GM18505 (cell line): ENCODE data around the gene MXI1.
"Not testable (repeated sequence)": the region's sequence is repeated elsewhere in the genome, so short reads cannot be mapped to it uniquely, and the experiment has no call there.

Source experiments
- ATAC-seq: cut with Tn5 transposase; IDR thresholded peaks from one replicate; pipeline ENCODE4 v1.9.1; 2021; ENCODE audit not compliant: unreplicated experiment
- POLR2A ChIP-seq: IDR thresholded peaks from 4 replicates; pipeline ENCODE4 v1.6.1; 2011; ENCODE audit warnings: borderline replicate concordance; ENCODE audit not compliant: insufficient read depth, insufficient read length; ENCODE audit errors: extremely low read depth

Gene MXI1

DNA sequence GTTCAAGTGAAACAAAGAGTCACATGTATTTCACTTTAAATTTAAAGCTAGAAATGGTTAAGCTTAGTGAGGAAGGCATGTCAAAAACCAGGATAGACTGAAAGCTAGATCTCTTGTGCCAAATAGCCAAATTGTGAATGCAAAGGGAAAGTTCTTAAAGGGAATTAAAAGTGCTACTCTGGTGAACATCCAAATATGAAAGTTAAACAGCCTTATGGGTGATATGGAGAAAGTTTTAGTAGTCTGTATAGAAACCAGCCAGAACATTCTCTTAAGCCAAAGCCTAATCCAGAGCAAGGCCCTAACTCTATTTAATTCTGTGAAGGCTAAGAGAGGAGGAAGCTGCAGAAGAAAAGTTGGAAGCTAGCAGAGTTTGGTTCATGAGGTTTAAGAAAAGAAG lies 47.1 kb downstream of the MXI1 start:
- TF ChIP-seq POLR2A = no peak
- ATAC-seq = no peak

DNA sequence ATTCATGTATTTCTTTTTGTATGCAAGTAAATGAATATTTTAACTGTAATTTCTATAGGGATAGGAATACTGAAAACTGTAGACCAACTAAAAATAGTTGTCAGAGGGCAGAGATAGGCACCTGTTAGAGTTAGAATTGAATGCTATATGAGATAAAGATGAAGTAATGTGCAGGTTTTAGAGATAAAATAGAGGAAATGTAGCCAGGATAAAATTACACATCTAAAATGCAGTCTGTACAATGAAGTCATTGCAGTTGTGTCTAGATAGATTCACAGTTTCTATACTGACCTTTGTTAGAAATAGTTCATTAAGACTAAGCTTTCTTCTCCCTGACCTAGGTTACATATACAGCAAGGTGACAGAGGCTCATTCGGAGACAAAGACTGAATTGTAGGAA lies 51.1 kb downstream of the MXI1 start:
- no peak for ATAC-seq
- no peak for TF ChIP-seq POLR2A

DNA sequence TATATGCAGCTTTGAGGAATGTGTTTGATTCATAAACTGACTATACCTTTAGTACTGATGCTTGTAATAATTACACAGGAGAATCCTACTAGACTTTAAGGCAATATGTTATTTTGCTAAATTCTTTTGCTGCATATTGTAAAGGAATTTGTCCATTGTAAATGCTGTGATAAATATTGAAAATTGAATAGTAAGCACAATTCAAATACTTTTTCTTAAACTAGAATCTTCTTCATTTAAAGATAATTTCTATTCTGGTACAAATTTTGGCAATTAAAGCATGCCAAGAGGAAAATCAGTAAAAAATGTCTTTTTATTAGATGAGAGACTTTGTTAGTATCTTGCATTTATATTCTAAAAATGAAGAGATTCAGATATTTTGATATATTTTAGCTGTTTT lies 51.9 kb downstream of the MXI1 start:
- no peak for ATAC-seq

DNA sequence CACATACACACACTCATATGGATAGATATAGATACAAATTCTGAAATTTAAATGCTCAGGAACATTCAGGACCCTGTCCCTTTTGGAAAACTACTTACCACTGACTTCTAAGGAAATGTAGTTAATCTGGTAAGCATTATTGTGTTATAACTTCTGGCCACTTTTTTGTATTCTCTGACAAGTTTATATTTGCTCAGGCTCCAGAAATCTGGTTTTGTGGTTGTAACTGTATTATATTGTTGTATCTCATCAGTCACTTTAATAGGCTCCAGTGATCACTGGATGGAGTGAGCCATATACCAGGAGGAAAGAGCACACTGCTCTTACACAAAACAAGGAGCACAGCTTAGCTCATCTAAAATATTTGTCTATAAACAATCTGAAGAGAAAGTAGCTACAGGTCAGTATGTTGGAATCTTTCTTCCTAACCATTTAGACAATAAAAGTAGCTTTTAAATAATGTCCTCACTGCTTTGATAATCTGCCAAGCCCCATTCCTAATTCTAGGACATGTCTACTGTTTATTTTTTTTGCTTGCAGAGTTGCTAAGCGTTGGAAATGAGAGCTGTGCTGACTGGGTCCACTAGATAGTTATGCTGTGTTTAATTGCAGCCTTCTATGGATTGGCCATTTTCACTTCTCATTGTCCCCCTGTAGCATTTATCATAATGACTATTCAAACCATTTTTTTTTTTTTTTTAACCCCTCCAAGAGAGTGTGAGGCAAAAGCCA lies 53.5 kb downstream of the MXI1 start:
- no peak for TF ChIP-seq POLR2A
- no peak for ATAC-seq

More for the DNA sequence above, 51.9 kb downstream of the MXI1 start:
- no peak for TF ChIP-seq POLR2A

DNA sequence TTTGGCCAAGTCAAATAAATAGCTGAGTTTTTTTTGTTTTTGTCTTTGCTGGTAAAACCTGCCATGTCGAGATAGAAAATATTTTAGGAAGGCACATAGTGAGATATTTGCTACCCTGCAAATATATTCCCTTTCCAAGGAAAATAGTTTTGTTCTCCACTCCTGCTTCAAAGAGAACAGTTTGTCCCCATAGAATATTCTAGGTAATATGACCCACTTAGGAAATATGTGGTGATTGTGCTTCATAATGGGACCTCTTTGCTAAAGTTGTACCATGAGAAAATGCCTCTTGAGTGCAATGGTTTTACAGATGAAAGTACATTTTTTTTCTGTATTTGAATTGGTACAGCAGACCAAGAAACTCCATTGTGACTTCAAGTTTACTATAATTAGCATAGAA lies 55.8 kb downstream of the MXI1 start:
- TF ChIP-seq POLR2A = no peak
- ATAC-seq = no peak

DNA sequence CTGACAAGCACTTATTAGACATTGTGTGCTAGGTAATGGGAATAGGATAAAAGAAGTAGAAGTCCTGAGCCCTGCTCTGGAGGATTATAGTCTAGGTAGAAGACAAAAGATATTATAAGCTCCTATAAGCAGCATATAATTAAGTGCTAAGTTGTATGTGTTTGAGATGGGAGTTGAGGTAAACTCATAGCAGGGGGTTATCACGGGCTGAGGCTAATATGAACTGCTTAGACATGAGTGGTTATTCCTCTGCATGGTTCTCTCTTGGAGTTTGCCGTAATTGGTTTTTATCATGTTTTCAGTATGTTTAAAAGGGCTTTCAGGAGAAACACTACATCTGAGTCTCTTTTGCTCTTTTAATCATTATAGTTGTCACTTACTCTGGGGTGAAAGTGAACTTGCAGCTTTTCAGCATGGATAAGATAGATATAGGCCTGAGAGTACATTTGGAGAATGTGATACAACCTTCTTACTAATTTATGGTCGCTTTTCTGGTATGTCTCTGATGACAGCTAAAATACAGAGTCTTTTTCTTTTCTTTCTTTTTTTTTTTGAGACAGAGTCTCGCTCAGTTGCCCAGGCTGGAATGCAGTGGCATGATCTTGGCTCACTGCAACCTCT lies 58.3 kb downstream of the MXI1 start:
- no peak for TF ChIP-seq POLR2A
- ATAC-seq = no peak

DNA sequence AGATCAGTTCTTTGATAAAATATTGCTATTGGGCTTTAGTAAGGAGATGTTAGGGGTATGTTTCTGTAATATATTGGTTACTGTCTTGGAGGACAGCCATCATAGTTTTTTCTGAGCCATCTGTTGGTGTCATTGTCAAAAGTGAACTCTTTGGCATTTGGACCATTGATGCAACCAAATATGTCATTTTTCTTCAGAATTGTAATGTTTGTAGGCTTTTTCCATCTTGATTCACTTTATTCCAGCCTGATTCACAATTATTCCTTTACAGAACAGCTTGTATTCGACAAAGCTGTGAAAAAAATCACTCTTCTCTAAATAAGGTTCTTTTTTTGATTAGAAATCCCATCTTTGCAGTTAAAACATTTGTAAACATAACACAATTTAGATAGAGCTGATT lies 59.9 kb downstream of the MXI1 start:
- no peak for ATAC-seq
- no peak for TF ChIP-seq POLR2A

DNA sequence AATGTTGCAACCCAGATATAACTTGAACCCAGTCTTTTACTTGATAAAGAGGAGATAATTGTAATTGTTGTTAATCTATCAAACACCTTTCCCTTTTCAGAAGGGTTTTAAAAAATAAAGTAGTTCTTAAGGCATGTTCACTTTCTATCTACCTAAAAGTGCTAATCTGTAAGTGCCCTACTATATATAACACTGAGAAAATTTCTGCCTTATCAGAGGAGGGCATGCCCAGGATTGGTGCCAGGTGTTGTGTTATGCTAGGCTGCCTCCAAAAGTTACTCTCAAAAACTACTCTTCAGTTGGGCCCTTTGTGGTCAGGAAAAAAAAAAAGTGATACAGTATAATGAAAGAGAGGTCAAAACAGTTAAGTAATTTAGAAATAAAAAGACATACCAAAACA lies 61.0 kb downstream of the MXI1 start:
- no peak for TF ChIP-seq POLR2A
- ATAC-seq = peak; percentile 63

DNA sequence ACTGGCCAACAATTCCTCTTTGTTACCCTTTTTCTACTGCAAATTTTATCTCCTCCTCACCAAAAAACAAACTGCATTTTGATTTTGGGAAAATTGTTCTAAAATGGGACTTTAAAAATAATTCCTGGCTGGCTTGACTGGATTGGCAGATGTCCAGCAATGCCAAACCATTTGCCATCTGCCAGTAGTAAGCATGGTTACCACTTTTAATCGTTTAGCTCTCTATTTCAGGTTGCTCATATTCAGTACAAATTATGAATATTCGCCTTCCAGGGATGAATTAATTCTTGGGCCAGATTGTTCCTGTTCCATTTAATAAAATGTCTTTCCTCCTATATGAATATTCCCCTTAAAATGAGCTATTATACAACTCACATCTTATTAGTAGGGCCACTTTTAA lies 61.6 kb downstream of the MXI1 start:
- no peak for ATAC-seq
- no peak for TF ChIP-seq POLR2A

DNA sequence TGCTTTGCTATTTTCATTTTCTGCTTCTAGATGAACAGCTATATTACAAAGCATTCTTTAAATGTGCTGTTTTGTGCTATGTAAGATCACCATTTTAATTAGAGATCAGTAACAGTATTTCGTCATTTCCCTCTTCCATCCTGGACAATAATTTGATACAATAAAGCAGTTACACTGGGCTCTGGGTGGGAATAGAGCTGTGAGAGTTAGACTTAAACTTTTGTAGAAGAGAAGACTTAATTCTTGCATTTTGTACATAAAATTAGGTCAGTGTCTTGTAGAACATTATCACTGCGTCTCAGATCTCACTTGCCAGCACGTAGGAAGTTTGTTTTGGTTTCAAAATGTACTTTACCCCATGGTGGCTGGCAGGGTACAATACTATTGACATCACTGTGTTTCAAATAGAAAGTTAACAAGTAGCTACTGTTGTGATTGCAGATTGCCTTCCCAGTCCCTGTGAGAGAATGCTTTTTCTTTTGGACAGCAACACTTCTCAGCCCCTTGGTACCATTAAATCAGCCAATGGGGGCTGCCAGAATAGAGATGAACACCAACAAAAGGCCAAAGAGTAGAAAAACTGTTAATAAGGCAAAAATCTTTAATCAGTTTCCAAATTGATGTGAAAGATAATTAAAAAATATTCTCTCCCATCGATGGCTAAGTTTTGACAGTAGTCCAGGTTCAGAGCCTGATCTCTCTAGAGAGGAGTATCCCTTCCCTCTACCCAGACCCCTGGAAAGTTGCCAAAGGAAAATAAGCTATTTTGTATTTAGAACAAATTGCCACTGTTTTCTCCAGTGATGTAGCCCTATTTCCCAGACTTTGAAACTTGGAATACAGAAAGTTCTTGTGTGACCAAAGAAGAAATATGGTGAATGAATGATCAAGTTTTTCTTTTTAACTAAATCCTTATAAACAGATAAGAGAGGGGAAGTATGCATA lies 62.2 kb downstream of the MXI1 start:
- ATAC-seq = peak; percentile 50

DNA sequence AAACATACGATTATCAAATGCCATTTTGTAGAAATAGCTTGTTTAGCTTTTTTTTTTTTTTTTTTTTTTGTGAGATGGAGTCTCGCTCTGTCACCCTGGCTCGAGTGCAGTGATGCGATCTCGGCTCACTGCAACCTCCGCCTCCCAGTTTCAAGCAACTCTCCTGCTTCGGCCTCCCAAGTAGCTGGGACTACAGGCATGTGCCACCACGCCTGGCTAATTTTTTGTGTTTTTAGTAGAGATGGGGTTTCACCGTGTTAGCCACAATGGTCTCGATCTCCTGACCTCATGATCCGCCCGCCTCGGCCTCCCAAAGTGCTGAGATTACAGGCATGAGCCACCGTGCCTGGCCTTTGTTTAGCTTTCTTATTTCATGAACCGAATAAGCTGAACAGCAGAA lies 65.6 kb downstream of the MXI1 start:
- not testable (repeated sequence) for ATAC-seq

More for the DNA sequence above, 62.2 kb downstream of the MXI1 start:
- no peak for TF ChIP-seq POLR2A

DNA sequence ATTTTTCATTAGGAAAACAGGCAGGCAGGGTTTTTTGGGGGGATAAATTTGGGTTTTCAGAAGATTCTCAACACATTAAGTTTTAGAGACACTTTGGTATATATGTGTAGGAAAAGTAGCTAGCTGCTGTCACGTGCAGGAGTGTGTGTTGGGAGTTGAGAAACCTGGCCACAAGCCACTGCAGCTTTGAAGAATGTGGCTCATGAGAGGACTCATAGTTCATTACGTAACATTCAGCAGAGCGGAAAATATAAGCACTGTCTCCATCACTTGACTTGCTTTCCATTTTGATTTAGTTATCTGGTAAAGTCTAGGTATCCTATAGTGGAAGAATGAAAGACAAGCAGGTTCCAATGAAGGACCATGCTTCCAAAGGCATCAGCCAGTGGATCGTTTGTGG lies 66.1 kb downstream of the MXI1 start:
- ATAC-seq = no peak
- TF ChIP-seq POLR2A = no peak

DNA sequence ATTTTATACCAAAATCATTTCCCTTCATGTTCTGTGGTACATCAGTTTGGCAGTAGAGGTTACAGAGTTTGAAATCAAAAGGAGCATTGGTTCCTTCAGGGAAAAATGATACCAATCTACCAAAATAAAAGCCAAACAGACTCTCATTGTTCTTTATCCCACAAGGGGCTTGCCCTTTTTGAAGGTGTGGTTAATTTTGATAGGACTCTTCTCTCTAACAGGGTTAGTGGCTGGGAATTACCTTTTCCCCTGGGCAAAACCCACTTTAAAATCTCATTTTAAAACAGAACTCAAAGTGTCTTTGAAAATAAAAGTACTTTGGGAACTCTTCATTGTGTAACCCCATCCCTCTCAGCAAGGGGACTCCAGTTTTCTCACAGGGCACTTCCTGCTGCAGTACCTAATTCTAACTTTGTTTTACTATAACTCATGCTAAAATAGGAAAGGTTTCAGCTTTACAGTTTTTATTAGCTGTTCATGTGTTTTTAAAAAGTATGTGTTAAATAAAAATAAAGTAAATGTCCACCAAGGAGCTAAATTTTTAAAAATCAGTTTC lies 66.7 kb downstream of the MXI1 start:
- ATAC-seq = no peak
- TF ChIP-seq POLR2A = no peak

DNA sequence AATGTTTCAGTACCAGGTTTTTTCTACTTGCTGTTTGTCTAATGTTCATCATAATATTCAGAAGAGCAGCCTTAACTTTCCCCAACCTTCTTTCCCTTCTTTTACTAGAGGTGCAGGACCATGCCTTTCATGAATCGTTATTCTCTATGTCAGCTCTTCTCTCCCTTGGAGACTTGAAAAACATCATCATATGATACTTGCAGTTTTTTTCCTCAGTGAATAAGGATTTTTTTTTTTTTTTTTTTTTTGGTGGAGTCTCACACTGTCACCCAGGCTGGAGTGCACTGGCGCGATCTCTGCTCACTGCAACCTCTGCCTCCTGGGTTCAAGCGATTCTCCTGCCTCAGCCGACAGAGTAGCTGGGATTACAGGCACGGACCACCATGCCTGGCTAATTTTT lies 67.2 kb downstream of the MXI1 start:
- TF ChIP-seq POLR2A = no peak
- ATAC-seq = no peak

DNA sequence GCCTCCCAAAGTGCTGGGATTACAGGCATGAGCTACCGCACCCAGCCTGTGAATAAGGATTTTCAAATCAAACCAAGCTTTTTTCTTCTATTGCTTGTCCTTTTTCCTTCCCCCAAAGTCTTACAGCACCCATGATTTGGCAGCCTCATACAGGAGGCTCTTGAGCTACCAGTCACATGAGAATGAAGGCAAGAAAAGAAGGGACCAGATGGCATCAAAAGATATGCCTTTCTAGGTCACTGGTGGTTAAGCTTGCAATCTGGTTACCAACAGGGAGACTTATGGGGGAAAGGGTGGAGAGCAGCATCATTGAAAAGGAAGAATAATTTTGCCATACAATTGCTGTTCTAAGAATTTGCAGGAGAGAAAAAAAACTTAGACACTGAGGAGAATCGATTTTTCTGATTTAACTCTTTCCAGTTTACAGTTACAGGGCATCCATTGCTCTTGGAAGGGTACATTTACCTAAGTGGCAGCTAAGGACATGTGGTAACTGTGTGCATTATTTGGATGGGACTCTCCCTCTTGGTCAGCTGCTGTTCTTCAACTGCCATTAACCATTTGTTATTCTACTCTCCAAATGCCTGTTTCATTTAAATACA lies 67.8 kb downstream of the MXI1 start:
- TF ChIP-seq POLR2A = no peak
- no peak for ATAC-seq
